Endothelial cell of umbilical vein (primary cell): Measurements from ENCODE around the gene CEP162. TPM values are rescaled to one million over a fixed set of nuclear protein-coding genes. Genes with fewer than 3 reads are reported as not detected.
"Not testable (repeated sequence)": the region's sequence is repeated elsewhere in the genome, so short reads cannot be mapped to it uniquely, and the experiment has no call there.

Source experiments
- BruUV-seq: library from RNA; stranded (reverse); fragments of 400-500 nt; replicated peaks from 2 replicates; lab custom pipeline; 2021; lab: Mats Ljungman, UMichigan
- CTCF ChIA-PET: fragments of 300-600, 350-600 bp; sonication (Branson Sonifier 250); formaldehyde crosslinking; loops from one replicate; lab custom pipeline; 2021; ENCODE audit warnings: antibody characterized with exemption, inconsistent platforms; lab: Charles Lee
- POLR2A ChIA-PET: fragments of 300-600, 350-600 bp; sonication (Branson Sonifier 250); formaldehyde crosslinking; loops from one replicate; lab custom pipeline; 2021; ENCODE audit warnings: antibody characterized with exemption, inconsistent platforms; lab: Charles Lee
- DNase-seq: peaks from one replicate; pipeline ENCODE4 v3.0.0-alpha.2; 2011; ENCODE audit warnings: low read depth, low spot score
- FAIRE-seq: peaks from 2 replicates; lab custom pipeline; 2011; peaks lifted over from hg19 to GRCh38; lab: Jason Lieb, UNC
- H2AFZ ChIP-seq: 2 replicates; pipeline ENCODE4 v1.6.0; 2012; ENCODE audit warnings: low read depth, low read length, control low read depth, inconsistent platforms
- H3K27ac ChIP-seq: 2 replicates; pipeline ENCODE4 v1.5.1; 2011; ENCODE audit warnings: low read depth, mild to moderate bottlenecking, control low read depth, low read length, moderate library complexity; ENCODE audit not compliant: insufficient read depth
- H3K27me3 ChIP-seq, 2 experiments: 2 replicates each; pipeline versions ENCODE4 v1.6.0 to v1.6.1; 2011; ENCODE audit warnings: low read length in 2 of 2, mixed read lengths in 1 of 2; ENCODE audit not compliant: control insufficient read depth in 2 of 2, insufficient read depth in 2 of 2
- H3K36me3 ChIP-seq, 2 experiments: 2 replicates in 1 of 2; 3 replicates in 1 of 2; pipeline ENCODE4 v1.5.1; 2011; ENCODE audit warnings: low read length in 2 of 2, mild to moderate bottlenecking in 1 of 2, moderate library complexity in 1 of 2; ENCODE audit not compliant: control insufficient read depth in 2 of 2, insufficient read depth in 2 of 2; ENCODE audit errors: extremely low read depth in 1 of 2
- H3K4me1 ChIP-seq: 3 replicates; pipeline ENCODE4 v1.5.1; 2011; ENCODE audit warnings: mild to moderate bottlenecking, low read length; ENCODE audit not compliant: control insufficient read depth, insufficient read depth; ENCODE audit errors: extremely low read depth
- H3K4me2 ChIP-seq: 2 replicates; pipeline ENCODE4 v1.6.1; 2011; ENCODE audit warnings: low read length, control low read depth, mixed read lengths; ENCODE audit not compliant: insufficient read depth
- H3K4me3 ChIP-seq, 3 experiments: fragments of 200-600 bp in 1 of 3; sonication (generic), shearing (Covaris generic) in 1 of 3; replicated peaks in 1 of 3; 2 replicates each; pipeline ENCODE4 v1.5.1; 2011 to 2016; ENCODE audit warnings: control low read depth in 3 of 3, low read length in 3 of 3, mild to moderate bottlenecking in 2 of 3, inconsistent platforms in 1 of 3, low read depth in 1 of 3, moderate library complexity in 1 of 3; ENCODE audit not compliant: insufficient read depth in 1 of 3
- H3K79me2 ChIP-seq: 2 replicates; pipeline ENCODE4 v1.6.0; 2012; ENCODE audit warnings: low read length, inconsistent platforms; ENCODE audit not compliant: control insufficient read depth, insufficient read depth
- H3K9ac ChIP-seq: replicated peaks from 2 replicates; pipeline ENCODE3; 2011; ENCODE audit warnings: low read length, control low read depth; ENCODE audit not compliant: insufficient read depth; ENCODE audit errors: extremely low read depth
- H3K9me1 ChIP-seq: replicated peaks from 3 replicates; pipeline ENCODE4 v1.6.0; 2011; ENCODE audit warnings: mild to moderate bottlenecking, low read length; ENCODE audit not compliant: control insufficient read depth, insufficient read depth; ENCODE audit errors: extremely low read depth
- H3K9me3 ChIP-seq: replicated peaks from 2 replicates; pipeline ENCODE4 v1.5.1; 2012; ENCODE audit warnings: low read length, inconsistent platforms; ENCODE audit not compliant: control insufficient read depth, insufficient read depth
- H4K20me1 ChIP-seq: replicated peaks from 2 replicates; pipeline ENCODE3; 2011; ENCODE audit warnings: mild to moderate bottlenecking, low read length; ENCODE audit not compliant: control insufficient read depth, insufficient read depth; ENCODE audit errors: extremely low read depth
- EZH2 ChIP-seq: IDR thresholded peaks from 2 replicates; pipeline ENCODE4 v1.6.1; 2012; ENCODE audit warnings: borderline replicate concordance, low read depth, mild to moderate bottlenecking, moderate library complexity, low read length, inconsistent platforms; ENCODE audit not compliant: severe bottlenecking
- GATA2 ChIP-seq: IDR thresholded peaks from 2 replicates; pipeline ENCODE4 v1.7.0; 2011; ENCODE audit warnings: low read depth, mild to moderate bottlenecking, moderate library complexity, mixed read lengths, low read length; ENCODE audit not compliant: insufficient read length, insufficient read depth
- JUN ChIP-seq: IDR thresholded peaks from 2 replicates; pipeline ENCODE4 v1.6.1; 2011; ENCODE audit warnings: borderline replicate concordance, low read depth; ENCODE audit not compliant: insufficient read length, insufficient read depth
- MAX ChIP-seq: IDR thresholded peaks from 2 replicates; pipeline ENCODE4 v1.6.1; 2011; ENCODE audit not compliant: insufficient read depth, insufficient read length
- MYC ChIP-seq: IDR thresholded peaks from one replicate; pipeline ENCODE4 v1.6.1; 2011; ENCODE audit warnings: mild to moderate bottlenecking, low read depth, low read length
- POLR2A ChIP-seq: IDR thresholded peaks from 2 replicates; pipeline ENCODE4 v1.6.1; 2012; ENCODE audit warnings: low read depth, mild to moderate bottlenecking, control low read depth, low read length
- POLR2AphosphoS5 ChIP-seq: IDR thresholded peaks from 2 replicates; pipeline ENCODE4 v1.6.1; 2012; ENCODE audit warnings: low read depth, mild to moderate bottlenecking, control low read depth, low read length, moderate library complexity; ENCODE audit not compliant: insufficient read depth
- dilution Hi-C: fragments of 300-500 bp; cut with MboI; formaldehyde crosslinking; loops from one replicate; pipeline ENCODE4 v1.15.0; 2019; ENCODE audit warnings: low sequenced_read_pairs; ENCODE audit not compliant: extremely low pct_ligation_motif_present
- intact Hi-C: fragments of 100-400 bp; cut with micrococcal nuclease; formaldehyde crosslinking; loops from one replicate; pipeline ENCODE4 v1.10.0; 2022
- polyA plus RNA-seq, 4 experiments: library from polyadenylated mRNA; depleted of rRNA in 3 of 4; stranded (reverse) in 3 of 4; unstranded in 1 of 4; fragments of >200 nt; gene quantifications; 2 replicates each; pipeline versions ENCODE4 v1.2.1 to v1.2.3, GENCODE V29; 2011 to 2012; ENCODE audit warnings: missing spikeins in 1 of 4
- total RNA-seq: library from RNA; stranded (reverse); gene quantifications from 2 replicates; pipeline ENCODE4 v1.2.3, GENCODE V29; 2021
- TF ChIP-seq, protein P1 (sequence below), 2 donors: IDR thresholded peaks; 1 replicate in 1 of 2; 2 replicates in 1 of 2; pipeline ENCODE4 v1.5.1; 2011; ENCODE audit warnings: low read length in 2 of 2, mild to moderate bottlenecking in 2 of 2, moderate library complexity in 2 of 2, control low read depth in 1 of 2, inconsistent platforms in 1 of 2, low read depth in 1 of 2; ENCODE audit not compliant: insufficient read depth in 1 of 2; ENCODE audit errors: extremely low read depth in 1 of 2

Gene CEP162
- total and polyA plus RNA-seq, 2 donors (not counting 3 experiments of a cell fraction or from before 2014, with no cell fraction given), result 0.79 to 10.8 TPM

GRCh38 chr6:84135291-84135690, 92.2 kb downstream of the CEP162 start:
- FAIRE-seq, result no peak
- H3K4me3 ChIP-seq, result no peak overlapping the region
- H3K9me3 ChIP-seq, result no peaks in the 10 kb centered on the region
- no peak overlapping the region for H3K4me2 ChIP-seq
- H3K27me3 ChIP-seq, result no peaks in the 10 kb centered on the region
- H3K9me1 ChIP-seq, result no peaks in the 10 kb centered on the region
- intact Hi-C loops (no loop called here), dilution Hi-C loops (no loop called here)
- H3K79me2 ChIP-seq, result no peaks in the 10 kb centered on the region
- ChIA-PET CTCF (no interaction called here), POLR2A (no interaction called here)
- H3K9ac ChIP-seq, result no peak overlapping the region
- no peak for DNase-seq
- no peaks in the 10 kb centered on the region for H3K36me3 ChIP-seq
- no peak for TF ChIP-seq EZH2
- TF ChIP-seq, protein P1, sequence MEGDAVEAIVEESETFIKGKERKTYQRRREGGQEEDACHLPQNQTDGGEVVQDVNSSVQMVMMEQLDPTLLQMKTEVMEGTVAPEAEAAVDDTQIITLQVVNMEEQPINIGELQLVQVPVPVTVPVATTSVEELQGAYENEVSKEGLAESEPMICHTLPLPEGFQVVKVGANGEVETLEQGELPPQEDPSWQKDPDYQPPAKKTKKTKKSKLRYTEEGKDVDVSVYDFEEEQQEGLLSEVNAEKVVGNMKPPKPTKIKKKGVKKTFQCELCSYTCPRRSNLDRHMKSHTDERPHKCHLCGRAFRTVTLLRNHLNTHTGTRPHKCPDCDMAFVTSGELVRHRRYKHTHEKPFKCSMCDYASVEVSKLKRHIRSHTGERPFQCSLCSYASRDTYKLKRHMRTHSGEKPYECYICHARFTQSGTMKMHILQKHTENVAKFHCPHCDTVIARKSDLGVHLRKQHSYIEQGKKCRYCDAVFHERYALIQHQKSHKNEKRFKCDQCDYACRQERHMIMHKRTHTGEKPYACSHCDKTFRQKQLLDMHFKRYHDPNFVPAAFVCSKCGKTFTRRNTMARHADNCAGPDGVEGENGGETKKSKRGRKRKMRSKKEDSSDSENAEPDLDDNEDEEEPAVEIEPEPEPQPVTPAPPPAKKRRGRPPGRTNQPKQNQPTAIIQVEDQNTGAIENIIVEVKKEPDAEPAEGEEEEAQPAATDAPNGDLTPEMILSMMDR (IDR thresholded peaks at IDR 0.05; ENCODE audit: extremely low read depth in 1 of 2, insufficient read depth in 1 of 2, low read depth in 1 of 2, low read length in 2 of 2), result no peak
- no peak for TF ChIP-seq JUN
- TF ChIP-seq MYC, result no peak
- no peak for TF ChIP-seq POLR2A
- TF ChIP-seq POLR2AphosphoS5, result no peak
- TF ChIP-seq GATA2, result no peak
- no peak for TF ChIP-seq MAX
- H3K4me1 ChIP-seq, result peaks cover 16% of the 10 kb centered on the region
- no peak overlapping the region for H3K27ac ChIP-seq
- BruUV-seq, result no TSS peak
- H4K20me1 ChIP-seq, result no peaks in the 10 kb centered on the region
- no peak overlapping the region for H2AFZ ChIP-seq

GRCh38 chr6:84133385-84133784, 94.1 kb downstream of the CEP162 start:
- H3K36me3 ChIP-seq, H3K9me1 ChIP-seq, CTCF ChIA-PET, H3K4me2 ChIP-seq, intact Hi-C loops, H2AFZ ChIP-seq, FAIRE-seq, H3K4me3 ChIP-seq, H3K4me1 ChIP-seq, DNase-seq, H3K79me2 ChIP-seq, H3K27me3 ChIP-seq, H3K27ac ChIP-seq, H4K20me1 ChIP-seq, H3K9ac ChIP-seq, dilution Hi-C loops, BruUV-seq, H3K9me3 ChIP-seq, POLR2A ChIA-PET: not testable (repeated sequence)

DNA sequence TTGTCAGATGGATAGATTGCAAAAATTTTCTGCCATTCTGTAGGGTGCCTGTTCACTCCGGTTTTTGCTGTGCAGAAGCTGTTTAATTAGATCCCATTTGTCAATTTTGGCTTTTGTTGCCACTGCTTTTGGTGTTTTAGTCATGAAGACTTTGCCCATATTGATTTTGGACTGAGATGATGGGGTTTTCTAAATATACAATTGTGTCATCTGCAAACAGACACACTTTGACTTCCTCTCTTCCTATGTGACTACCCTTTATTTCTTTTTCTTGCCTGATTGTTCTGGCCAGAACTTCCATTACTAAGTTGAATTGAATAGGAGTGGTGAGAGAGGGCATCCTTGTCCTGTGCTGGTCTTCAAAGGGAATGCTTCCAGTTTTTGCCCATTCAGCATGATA, 97.9 kb downstream of the CEP162 start:
- H3K4me3 ChIP-seq, BruUV-seq, FAIRE-seq, DNase-seq, dilution Hi-C loops, H2AFZ ChIP-seq, H3K4me1 ChIP-seq, H3K9ac ChIP-seq, H3K79me2 ChIP-seq, H3K9me1 ChIP-seq, H3K27ac ChIP-seq, intact Hi-C loops, H3K27me3 ChIP-seq, H4K20me1 ChIP-seq, H3K9me3 ChIP-seq, POLR2A ChIA-PET, H3K4me2 ChIP-seq, H3K36me3 ChIP-seq: not testable (repeated sequence)
- CTCF ChIA-PET, result interaction anchor here (1.6 kb wide), 1 partner anchor 9 kb away, joined by 3 read pairs; no protein-coding TSS in a partner anchor
